ENCODE data around the gene KIF26A.

KIF26A gene

DNA sequence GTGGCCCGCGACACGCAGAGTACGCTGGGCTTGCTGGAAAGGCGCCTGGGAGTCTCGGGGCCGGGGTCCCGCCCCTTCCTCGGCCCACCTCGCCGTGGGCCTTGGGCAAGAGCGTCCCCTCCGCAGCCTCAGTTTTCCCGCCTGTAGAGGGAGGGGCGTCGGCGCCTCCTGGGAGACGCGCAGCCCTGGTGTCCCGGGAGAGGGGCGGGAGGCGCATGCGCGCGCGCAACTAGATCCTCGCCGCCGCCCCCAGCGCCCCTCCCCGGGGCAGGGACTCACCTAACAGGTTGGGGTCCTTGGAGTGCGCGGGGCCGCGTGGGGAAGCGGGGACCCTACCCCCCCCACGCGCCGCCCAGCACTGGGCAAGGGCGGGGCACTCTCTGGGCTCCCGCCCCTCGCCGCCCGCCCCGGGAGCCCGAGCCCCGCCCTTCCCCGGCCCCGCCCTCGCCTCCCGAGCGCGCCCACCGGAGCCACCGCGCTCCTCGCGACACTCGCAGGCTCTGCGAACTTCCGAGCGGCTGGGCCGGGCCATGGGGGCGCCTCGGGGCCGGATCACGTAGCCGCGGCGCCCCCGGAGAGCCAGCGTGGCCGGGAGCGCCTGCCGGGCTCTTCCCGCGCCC is at the start of gene KIF26A:
KIF26A (plus strand) TSS at position 490 of the 620 bp plus-strand sequence. CDS start 136 bp downstream, outside the sequence.
- DNase-seq (ENCODE audit: low read depth in 2 of 2): peak in 1 of 2 donors; percentile 10

- DNase-seq (ENCODE audit: low read depth in 2 of 2): no peak
Observed at GRCh38 chr14:104090071-104090748, 48.2 kb upstream of the KIF26A start.

DNA sequence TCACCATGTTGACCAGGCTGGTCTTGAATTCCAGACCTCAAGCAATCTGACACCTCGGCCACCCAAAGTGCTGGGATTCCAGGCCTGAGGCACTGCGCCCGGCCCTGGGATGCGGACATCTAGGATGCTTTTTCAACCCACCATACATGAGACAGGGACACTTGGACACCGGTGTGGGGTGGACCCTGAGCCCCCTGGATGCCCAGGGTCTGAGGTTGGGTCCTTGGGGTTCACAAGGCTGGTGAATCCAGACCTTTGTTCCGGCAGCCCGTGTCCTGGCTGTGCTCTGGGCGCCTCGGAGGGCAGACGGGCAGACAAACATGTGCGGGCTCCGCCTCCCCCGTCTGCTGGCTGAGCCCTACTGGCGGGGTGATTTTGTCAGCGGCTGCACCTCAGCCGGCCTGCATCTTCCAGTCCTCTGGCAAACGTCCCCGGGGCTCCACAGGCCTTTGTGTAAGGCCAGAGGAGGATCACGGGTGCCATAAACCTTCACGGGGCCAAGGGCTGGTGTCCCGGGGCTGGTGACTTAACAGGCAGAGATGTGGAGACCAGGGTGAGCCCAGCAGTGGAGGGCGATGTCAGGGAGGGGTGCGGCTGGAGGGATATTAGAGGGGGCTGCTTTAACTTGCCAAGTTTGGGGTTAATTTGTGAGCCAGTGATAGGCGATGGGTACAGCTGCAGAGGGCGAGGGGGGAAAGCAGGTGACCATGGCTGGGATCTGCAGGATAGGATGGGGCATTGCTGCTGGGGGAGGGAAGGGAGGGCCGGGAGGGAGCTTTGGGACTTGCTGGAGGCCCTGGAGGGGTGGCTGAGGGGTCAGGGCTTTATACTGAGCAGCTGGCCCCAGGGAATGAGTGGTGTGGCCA is 47.1 kb upstream of the KIF26A start:
- DNase-seq (ENCODE audit: low read depth in 2 of 2): no peak

- DNase-seq (ENCODE audit: low read depth in 2 of 2): no peak
Observed at GRCh38 chr14:104091927-104092771, 46.2 kb upstream of the KIF26A start.

- DNase-seq (ENCODE audit: low read depth in 2 of 2): no peak
Observed at GRCh38 chr14:104092931-104093365, 45.4 kb upstream of the KIF26A start.

DNA sequence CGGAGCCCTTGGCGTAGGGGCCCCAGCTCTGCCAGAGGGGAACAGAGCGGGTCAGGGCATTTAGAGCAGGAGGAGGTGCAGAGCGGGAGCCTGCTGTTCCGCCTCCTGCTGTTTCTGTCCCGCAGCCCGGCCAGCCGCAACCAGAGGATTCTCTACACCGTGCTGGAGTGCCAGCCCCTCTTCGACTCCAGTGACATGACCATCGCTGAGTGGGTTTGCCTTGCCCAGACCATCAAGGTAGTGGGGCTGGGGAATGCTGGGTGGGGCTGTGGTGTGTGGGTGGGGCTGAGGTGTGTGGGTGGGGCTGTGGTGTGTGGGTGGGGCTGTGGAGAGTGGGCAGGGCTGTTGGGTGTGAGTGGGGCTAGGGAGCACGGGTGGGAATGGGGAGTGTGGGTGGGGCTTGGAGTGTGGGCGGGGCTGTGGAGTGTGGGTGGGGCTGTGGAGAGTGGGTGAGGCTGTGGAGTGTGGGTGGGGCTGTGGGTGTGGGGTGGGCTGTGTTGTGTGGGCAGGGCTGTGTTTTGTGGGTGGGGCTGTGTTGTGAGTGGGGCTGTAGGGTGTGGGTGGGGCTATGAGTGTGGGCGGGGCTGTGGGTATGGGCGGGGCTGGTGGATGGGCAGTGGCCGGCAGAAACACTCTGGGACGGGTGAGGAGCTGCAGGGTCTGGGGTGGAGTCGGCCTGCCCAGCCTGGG is 44.9 kb upstream of the KIF26A start:
- DNase-seq (ENCODE audit: low read depth in 2 of 2): no peak

- no peak for DNase-seq (ENCODE audit: low read depth in 2 of 2)
Observed at GRCh38 chr14:104094056-104094708, 44.2 kb upstream of the KIF26A start.

DNA sequence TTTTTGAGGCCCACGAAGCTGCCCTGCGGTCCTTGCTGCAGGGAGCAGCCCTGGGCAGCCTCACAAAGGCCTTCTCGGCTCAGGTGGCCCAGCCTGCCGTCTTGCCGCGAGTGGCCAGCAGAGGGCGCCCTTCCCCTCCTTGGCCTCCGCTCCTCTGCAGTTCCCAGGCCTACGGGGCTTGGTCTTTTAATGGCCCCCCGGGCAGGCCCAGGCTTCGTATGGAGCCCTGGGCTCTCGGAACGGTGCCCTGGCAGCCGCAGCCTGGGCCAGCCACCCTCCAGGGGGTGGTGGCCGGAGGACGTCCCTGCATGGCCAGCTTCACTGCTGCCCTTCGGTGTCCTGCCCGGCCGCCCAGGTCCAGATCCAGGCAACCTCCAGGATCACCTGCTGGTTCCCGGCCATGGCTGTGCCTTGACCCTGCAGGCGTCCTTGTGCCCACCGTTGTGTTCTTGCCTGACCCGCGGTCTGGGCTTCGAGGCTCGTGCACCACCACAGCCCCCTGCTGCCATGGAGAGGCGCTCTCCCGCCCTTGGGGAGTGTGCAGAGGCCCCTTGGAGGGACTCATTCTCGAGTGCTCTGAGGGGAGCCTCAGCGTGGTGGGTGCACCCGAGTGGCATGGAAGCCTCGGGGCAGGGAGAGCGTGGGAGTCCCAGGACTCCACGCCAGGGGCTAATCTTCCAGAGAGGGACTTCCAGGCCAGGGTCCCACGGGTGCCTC is 43.5 kb upstream of the KIF26A start:
- DNase-seq (ENCODE audit: low read depth in 2 of 2): peak; percentile 69 to 75

- DNase-seq (ENCODE audit: low read depth in 2 of 2): no peak
Observed at GRCh38 chr14:104095426-104096310, 42.7 kb upstream of the KIF26A start.

GRCh38 chr14:104096318-104096717 is 42.1 kb upstream of the KIF26A start:
- no peak for DNase-seq (ENCODE audit: low read depth in 2 of 2)

- no peak for DNase-seq (ENCODE audit: low read depth in 2 of 2)
Observed at GRCh38 chr14:104096751-104097700, 41.4 kb upstream of the KIF26A start.

GRCh38 chr14:104098272-104099095 is 39.9 kb upstream of the KIF26A start:
- DNase-seq (ENCODE audit: low read depth in 2 of 2): no peak

DNA sequence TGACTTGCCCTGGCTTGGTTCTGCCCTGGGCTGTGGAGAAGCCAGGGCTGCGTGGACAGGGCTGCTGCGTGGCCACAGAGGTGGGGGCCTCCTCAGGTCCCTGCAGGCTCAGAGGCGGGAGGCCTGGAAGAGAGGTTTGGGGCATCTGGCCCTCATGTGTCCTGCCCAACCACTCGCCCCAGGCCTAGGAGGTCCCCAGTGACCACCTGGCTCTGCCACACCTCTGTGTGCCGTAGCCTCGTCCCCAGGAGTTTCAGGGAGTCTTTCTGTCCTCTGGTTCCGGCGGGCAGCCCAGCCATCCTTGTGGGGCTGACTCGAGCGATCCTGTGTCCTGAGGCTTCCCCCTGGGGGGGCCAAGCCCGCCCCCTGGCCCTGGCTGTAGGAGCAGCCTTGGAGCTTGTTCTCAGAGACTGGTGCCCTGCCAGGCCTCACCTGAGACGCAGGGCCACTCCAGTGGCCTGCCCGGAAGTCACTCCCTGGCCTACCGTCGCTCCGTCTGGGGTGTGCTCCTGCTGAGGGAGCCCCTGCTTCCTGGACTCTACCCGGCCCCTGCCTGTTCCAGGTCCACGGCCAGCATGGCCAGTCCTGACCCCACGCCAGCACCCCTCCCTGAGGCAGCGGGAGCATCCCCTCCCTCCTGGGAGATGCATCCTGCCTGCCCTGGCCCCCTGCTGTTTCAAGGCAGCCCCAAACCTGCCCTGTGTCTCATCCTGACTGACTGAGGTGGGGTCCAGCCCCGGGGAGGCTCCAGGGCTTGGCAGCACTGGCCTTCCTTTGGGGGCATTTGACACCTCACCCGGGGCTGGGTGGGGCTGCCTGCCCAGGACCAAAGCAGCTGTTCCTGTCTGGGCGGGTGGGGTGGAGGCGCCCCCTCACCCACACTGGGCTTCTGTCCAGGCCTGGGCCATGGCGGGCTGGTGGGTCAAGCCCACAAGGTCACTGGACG is 39.0 kb upstream of the KIF26A start:
- DNase-seq (ENCODE audit: low read depth in 2 of 2): no peak

- no peak for DNase-seq (ENCODE audit: low read depth in 2 of 2)
Observed at GRCh38 chr14:104100171-104101085, 38.0 kb upstream of the KIF26A start.

All from activated CD4-positive, alpha-beta T cell treated with anti-CD3 and anti-CD28 coated beads for 24 hours (primary cell).